ENCODE results near the gene IL34. TPM values are rescaled to one million over a fixed set of nuclear protein-coding genes. Genes with fewer than 3 reads are reported as not detected.

The IL34 gene
- total and polyA plus RNA-seq, 4 donors = 4.0 to 13.4 (median 7.7) TPM

DNA sequence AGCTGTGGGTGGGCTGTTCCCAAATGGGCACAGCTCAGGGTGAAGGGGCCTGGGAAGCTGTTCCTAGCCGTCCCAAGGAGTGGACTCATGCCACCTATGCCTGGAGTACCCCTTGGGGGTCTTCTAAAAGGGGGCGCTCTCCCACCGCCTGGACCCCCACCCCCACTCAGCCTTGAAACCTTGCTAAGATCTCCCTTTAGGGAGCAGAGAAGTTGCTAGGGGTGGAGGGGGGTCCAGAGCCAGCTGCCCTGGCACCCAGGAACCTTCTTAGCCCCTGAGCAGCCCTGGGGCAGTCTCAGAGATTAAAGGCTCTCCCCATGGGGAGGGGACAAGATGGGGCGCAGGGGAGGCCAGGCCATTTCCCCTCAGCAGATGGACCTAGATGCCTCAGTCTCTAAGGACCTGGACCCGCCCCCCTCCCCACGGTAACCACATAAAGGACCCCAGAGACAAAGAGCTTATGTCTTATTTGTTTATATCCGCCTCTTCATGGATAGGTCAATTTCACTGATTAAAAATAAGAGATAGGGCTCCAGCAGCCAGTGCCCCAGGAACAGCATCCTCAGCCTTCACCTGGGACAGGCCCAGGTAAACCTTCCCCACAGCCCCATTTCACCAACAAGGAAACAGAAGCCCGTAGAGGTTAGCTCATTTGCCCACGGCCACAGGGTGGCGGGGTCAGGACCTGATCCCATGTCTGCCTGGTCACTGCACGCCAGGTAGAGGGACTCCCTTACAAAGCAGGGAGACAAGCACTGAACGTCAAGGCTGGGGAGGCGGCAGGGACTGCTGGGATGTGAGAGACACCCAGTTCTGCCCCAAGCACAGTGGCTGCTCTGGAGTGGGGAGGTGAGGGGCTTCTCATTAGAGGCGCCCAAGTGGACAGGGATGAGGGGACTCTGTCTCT lies 36.1 kb downstream of the IL34 start:
- no peaks in the 10 kb centered on the region for H3K9me3 ChIP-seq (ENCODE audit: control insufficient read depth, insufficient read depth, low read length)
- peak overlapping the region; percentile 16 for H3K4me3 ChIP-seq (ENCODE audit: low read depth, low read length)
- H3K27ac ChIP-seq (ENCODE audit: low read depth, low read length) = peak overlapping the region; percentile 97
- no peaks in the 10 kb centered on the region for H3K27me3 ChIP-seq (ENCODE audit: control insufficient read depth, insufficient read depth, low read length)
- H3K36me3 ChIP-seq (ENCODE audit: control insufficient read depth, insufficient read depth, low read length) = peaks cover 74% of the 10 kb centered on the region
- 47% methylated on average over 8 of the region's 14 CpGs for WGBS (ENCODE audit: insufficient coverage)
- peaks cover 76% of the 10 kb centered on the region for H3K4me1 ChIP-seq (ENCODE audit: control insufficient read depth, insufficient read depth, low read length)
- DNase-seq (ENCODE audit: low read depth in 4 of 6, low spot score in 6 of 6) = peak in 1 of 6 donors; percentile 8

GRCh38 chr16:70683146-70683944 lies 37.0 kb downstream of the IL34 start:
- H3K27me3 ChIP-seq (ENCODE audit: control insufficient read depth, insufficient read depth, low read length) = no peaks in the 10 kb centered on the region
- H3K4me3 ChIP-seq (ENCODE audit: low read depth, low read length) = peak overlapping the region; percentile 79
- no peaks in the 10 kb centered on the region for H3K9me3 ChIP-seq (ENCODE audit: control insufficient read depth, insufficient read depth, low read length)
- peaks cover 78% of the 10 kb centered on the region for H3K4me1 ChIP-seq (ENCODE audit: control insufficient read depth, insufficient read depth, low read length)
- WGBS (ENCODE audit: insufficient coverage) = 68% methylated on average over 13 of the region's 13 CpGs
- H3K36me3 ChIP-seq (ENCODE audit: control insufficient read depth, insufficient read depth, low read length) = peaks cover 73% of the 10 kb centered on the region
- DNase-seq (ENCODE audit: low read depth in 4 of 6, low spot score in 6 of 6) = no peak
- peak overlapping the region; percentile 97 for H3K27ac ChIP-seq (ENCODE audit: low read depth, low read length)

DNA sequence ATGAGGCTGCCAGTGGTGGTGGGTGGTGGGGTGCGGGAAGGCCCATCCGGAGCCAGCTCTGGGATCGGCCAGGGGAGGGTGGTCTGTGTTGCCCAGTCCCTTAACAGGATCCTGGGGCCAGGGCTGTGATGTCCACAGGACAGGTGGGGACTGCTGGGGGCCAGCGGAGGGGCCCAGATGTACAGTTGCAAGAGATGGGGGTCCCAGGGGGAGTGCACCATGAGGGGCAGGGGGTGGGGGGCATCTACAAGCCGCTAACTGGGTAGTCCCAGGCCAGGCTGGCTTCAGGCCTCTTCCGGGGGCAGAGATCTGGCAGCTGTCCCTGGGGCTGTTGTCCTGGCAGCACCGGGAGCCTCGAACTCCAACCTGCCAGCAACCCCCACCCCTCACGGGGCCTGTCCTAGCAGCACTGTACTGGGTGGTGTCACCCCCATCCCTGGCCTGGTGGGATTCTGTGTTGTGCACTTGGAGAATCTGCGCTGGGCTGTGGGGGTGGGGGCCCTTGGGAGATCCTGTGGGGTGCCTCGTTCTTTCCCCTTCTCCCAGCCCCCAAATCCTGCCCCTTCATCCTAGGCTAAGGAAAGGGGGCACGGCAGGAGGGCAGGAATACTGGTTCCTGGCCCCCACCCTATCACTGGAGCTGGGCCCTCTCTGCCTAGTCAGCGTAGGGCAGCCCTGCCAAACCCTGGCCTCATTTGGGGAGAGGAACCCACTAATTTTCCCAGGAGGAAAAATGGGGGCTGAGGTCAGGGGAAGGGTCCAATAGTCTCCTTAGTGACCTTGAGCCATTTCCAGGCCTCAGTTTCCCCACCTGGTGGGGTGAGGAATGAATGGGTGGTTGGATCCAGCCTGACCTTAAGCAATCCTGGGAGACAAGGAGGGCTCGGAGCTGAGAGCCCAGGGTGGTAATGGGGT lies 38.0 kb downstream of the IL34 start:
- peak in 1 of 6 donors; percentile 62 for DNase-seq (ENCODE audit: low read depth in 4 of 6, low spot score in 6 of 6)

DNA sequence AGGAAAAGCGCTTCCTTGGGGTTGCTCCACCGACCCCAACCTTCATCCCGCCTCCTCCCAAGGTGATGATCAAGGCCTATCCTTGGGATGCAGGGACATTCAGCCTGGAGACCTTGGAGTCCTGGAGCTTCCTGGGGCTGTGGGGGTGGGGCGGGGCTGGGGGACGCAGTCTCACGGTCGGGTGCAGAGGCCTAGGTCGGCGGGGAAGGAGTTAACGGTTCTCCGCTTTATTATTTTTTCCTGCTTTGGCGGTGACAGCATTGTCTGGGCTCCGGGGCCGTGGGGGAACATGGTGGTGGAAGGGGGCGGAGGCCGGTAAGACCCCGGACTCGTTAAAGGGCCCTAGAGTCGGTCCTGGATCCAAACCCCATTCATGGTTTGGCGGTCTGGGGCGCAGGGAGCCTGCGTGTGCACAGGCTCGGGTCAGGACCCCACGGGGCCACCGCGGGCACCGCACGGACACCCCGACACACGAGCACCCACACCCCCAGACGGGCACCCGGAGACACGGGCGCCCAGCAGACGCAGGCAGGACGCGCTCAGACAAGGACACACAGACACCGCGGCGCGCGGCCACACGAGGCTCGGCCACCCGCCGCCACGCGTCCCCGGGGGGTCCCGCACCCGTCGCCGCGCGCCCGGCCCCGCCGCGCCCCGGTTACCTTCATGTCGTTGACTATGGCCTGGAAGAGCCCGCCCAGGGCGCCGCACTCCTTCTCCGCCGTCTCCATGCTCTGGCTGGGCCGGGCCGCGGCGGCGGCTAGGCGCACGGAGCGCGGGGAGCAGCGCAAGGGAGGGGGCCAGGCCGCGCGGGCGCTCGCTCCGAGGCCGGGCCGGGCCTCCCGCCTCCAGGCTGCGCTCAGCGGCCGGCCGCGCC lies 38.9 kb downstream of the IL34 start:
- Histone ChIP-seq H3K4me1 (ENCODE audit: control insufficient read depth, insufficient read depth, low read length) (peaks cover 89% of the 10 kb centered on the region), H3K36me3 (ENCODE audit: control insufficient read depth, insufficient read depth, low read length) (peaks cover 70% of the 10 kb centered on the region), H3K4me3 (ENCODE audit: low read depth, low read length) (peak overlapping the region; percentile 79), H3K27me3 (ENCODE audit: control insufficient read depth, insufficient read depth, low read length) (no peaks in the 10 kb centered on the region), H3K9me3 (ENCODE audit: control insufficient read depth, insufficient read depth, low read length) (no peaks in the 10 kb centered on the region), H3K27ac (ENCODE audit: low read depth, low read length) (peak overlapping the region; percentile 97)
- peak in 1 of 6 donors; percentile 66 for DNase-seq (ENCODE audit: low read depth in 4 of 6, low spot score in 6 of 6)
- whole genome bisulfite sequencing (ENCODE audit: insufficient coverage) = under 1% methylated on average over 83 of the region's 90 CpGs

More for the DNA sequence above, 38.0 kb downstream of the IL34 start:
- H3K4me3 ChIP-seq (ENCODE audit: low read depth, low read length) = peak overlapping the region; percentile 79
- H3K9me3 ChIP-seq (ENCODE audit: control insufficient read depth, insufficient read depth, low read length) = no peaks in the 10 kb centered on the region
- WGBS (ENCODE audit: insufficient coverage) = 30% methylated on average over 7 of the region's 14 CpGs
- peaks cover 85% of the 10 kb centered on the region for H3K4me1 ChIP-seq (ENCODE audit: control insufficient read depth, insufficient read depth, low read length)
- no peaks in the 10 kb centered on the region for H3K27me3 ChIP-seq (ENCODE audit: control insufficient read depth, insufficient read depth, low read length)
- peak overlapping the region; percentile 97 for H3K27ac ChIP-seq (ENCODE audit: low read depth, low read length)
- H3K36me3 ChIP-seq (ENCODE audit: control insufficient read depth, insufficient read depth, low read length) = peaks cover 70% of the 10 kb centered on the region

DNA sequence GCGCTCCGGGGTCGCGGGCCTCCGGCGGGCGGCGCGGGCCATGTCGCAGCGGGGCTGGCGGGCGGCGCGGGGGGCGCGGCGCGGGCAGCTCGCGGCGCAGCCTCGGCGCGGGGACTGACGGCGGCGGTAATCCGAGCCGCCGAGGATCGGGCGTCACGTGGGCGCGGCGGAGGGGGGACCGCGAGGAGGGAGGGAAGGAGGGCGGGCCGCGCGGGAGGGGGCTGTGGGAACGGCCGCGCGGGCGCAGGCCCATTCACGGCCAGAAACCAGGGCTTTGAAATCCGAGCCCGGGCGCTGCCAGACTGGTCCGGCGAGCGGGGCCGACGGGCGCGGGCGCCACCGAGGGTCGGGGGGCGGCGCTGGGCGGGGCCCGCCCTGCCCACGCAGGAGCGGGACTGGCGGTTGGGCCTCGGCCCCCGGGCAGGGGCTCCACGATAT lies 39.6 kb downstream of the IL34 start, which contains the start of gene MTSS2:
TSS of gene MTSS2 (minus strand) at position 116 of the 438 bp plus-strand sequence. CDS start 262 bp downstream, outside the sequence.
- H3K9me3 ChIP-seq (ENCODE audit: control insufficient read depth, insufficient read depth, low read length) = no peaks in the 10 kb centered on the region
- H3K27ac ChIP-seq (ENCODE audit: low read depth, low read length) = peak within 1 kb of the TSS; percentile 97
- no peaks in the 10 kb centered on the region for H3K27me3 ChIP-seq (ENCODE audit: control insufficient read depth, insufficient read depth, low read length)
- H3K4me3 ChIP-seq (ENCODE audit: low read depth, low read length) = peak within 1 kb of the TSS; percentile 79
- H3K4me1 ChIP-seq (ENCODE audit: control insufficient read depth, insufficient read depth, low read length) = peaks cover 89% of the 10 kb centered on the region
- DNase-seq (ENCODE audit: low read depth in 4 of 6, low spot score in 6 of 6) = peak in 4 of 6 donors; percentile 85 to 96 (median 90)
- peaks cover 67% of the 10 kb centered on the region for H3K36me3 ChIP-seq (ENCODE audit: control insufficient read depth, insufficient read depth, low read length)
- WGBS (ENCODE audit: insufficient coverage) = under 1% methylated on average over 72 of the region's 72 CpGs

GRCh38 chr16:70686376-70687101 lies 40.2 kb downstream of the IL34 start:
- DNase-seq (ENCODE audit: low read depth in 4 of 6, low spot score in 6 of 6) = no peak
- WGBS (ENCODE audit: insufficient coverage) = 21% methylated on average over 28 of the region's 29 CpGs
- peaks cover 89% of the 10 kb centered on the region for H3K4me1 ChIP-seq (ENCODE audit: control insufficient read depth, insufficient read depth, low read length)
- peak overlapping the region; percentile 93 for H3K27ac ChIP-seq (ENCODE audit: low read depth, low read length)
- no peaks in the 10 kb centered on the region for H3K27me3 ChIP-seq (ENCODE audit: control insufficient read depth, insufficient read depth, low read length)
- H3K36me3 ChIP-seq (ENCODE audit: control insufficient read depth, insufficient read depth, low read length) = peaks cover 67% of the 10 kb centered on the region
- no peaks in the 10 kb centered on the region for H3K9me3 ChIP-seq (ENCODE audit: control insufficient read depth, insufficient read depth, low read length)
- peak overlapping the region; percentile 57 for H3K4me3 ChIP-seq (ENCODE audit: low read depth, low read length)

DNA sequence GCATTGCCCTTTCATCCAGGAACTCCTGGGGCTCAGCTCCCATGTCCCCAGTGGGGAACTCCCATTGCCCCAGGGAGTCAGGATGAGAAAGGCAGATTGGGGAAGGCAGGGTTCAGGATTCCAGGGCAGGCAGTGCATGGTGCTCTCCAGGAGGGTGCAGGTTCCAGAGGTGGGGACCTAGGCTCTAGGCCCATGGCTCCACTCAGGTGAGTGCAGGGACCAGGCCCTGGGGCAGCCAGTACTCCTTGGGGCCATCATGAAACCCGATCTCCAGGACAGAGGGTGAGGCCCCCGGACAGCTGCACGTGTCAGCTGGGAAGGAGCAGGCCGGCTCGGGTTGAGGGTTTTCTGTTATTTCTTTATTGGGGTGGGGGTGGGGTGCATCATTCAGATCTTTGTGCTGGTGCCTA lies 40.7 kb downstream of the IL34 start:
- no peak for DNase-seq (ENCODE audit: low read depth in 4 of 6, low spot score in 6 of 6)
- H3K4me1 ChIP-seq (ENCODE audit: control insufficient read depth, insufficient read depth, low read length) = peaks cover 89% of the 10 kb centered on the region
- H3K4me3 ChIP-seq (ENCODE audit: low read depth, low read length) = peak overlapping the region; percentile 57
- H3K36me3 ChIP-seq (ENCODE audit: control insufficient read depth, insufficient read depth, low read length) = peaks cover 65% of the 10 kb centered on the region
- H3K27me3 ChIP-seq (ENCODE audit: control insufficient read depth, insufficient read depth, low read length) = no peaks in the 10 kb centered on the region
- no peaks in the 10 kb centered on the region for H3K9me3 ChIP-seq (ENCODE audit: control insufficient read depth, insufficient read depth, low read length)
- peak overlapping the region; percentile 93 for H3K27ac ChIP-seq (ENCODE audit: low read depth, low read length)
- WGBS (ENCODE audit: insufficient coverage) = 33% methylated on average over 1 of the region's 5 CpGs

Data from spinal cord (tissue), 10 donors.